Osteocyte (in vitro differentiated cells): ENCODE results near the gene MYL3. TPM values are rescaled to one million over a fixed set of nuclear protein-coding genes. Genes with fewer than 3 reads are reported as not detected.

Experiments
- DNase-seq: peaks from one replicate; pipeline ENCODE4 v3.0.0; 2021; ENCODE audit warnings: mixed read lengths; ENCODE audit not compliant: unreplicated experiment; ENCODE audit errors: extremely low spot score
- H3K27ac Mint-ChIP-seq: one replicate; pipeline ENCODE4 v1.8.0; 2021; ENCODE audit warnings: mild to moderate bottlenecking, mixed read lengths; ENCODE audit not compliant: unreplicated experiment
- H3K27me3 Mint-ChIP-seq: one replicate; pipeline ENCODE4 v1.8.0; 2021; ENCODE audit warnings: mixed read lengths; ENCODE audit not compliant: unreplicated experiment
- H3K36me3 Mint-ChIP-seq: one replicate; pipeline ENCODE4 v1.8.0; 2021; ENCODE audit warnings: mixed read lengths; ENCODE audit not compliant: unreplicated experiment
- H3K4me1 Mint-ChIP-seq: one replicate; pipeline ENCODE4 v1.8.0; 2021; ENCODE audit warnings: mixed read lengths; ENCODE audit not compliant: unreplicated experiment
- H3K4me3 Mint-ChIP-seq: one replicate; pipeline ENCODE4 v1.8.0; 2021; ENCODE audit warnings: mild to moderate bottlenecking, moderate library complexity, mixed read lengths; ENCODE audit not compliant: unreplicated experiment
- H3K9me3 Mint-ChIP-seq: one replicate; pipeline ENCODE4 v1.8.0; 2021; ENCODE audit warnings: mixed read lengths; ENCODE audit not compliant: unreplicated experiment
- total RNA-seq: library from RNA; stranded (reverse); gene quantifications from 2 replicates; pipeline ENCODE4 v1.2.1, GENCODE V29; 2021
- TF ChIP-seq, protein P1 (sequence below): fragments of 200-600 bp; sonication (generic); IDR thresholded peaks from 2 replicates; pipeline ENCODE4 v1.5.0; 2021; ENCODE audit warnings: antibody characterized with exemption, mild to moderate bottlenecking, moderate library complexity

Gene MYL3
- total RNA-seq, 1 donor from 2014 or later: 1.6 TPM

DNA sequence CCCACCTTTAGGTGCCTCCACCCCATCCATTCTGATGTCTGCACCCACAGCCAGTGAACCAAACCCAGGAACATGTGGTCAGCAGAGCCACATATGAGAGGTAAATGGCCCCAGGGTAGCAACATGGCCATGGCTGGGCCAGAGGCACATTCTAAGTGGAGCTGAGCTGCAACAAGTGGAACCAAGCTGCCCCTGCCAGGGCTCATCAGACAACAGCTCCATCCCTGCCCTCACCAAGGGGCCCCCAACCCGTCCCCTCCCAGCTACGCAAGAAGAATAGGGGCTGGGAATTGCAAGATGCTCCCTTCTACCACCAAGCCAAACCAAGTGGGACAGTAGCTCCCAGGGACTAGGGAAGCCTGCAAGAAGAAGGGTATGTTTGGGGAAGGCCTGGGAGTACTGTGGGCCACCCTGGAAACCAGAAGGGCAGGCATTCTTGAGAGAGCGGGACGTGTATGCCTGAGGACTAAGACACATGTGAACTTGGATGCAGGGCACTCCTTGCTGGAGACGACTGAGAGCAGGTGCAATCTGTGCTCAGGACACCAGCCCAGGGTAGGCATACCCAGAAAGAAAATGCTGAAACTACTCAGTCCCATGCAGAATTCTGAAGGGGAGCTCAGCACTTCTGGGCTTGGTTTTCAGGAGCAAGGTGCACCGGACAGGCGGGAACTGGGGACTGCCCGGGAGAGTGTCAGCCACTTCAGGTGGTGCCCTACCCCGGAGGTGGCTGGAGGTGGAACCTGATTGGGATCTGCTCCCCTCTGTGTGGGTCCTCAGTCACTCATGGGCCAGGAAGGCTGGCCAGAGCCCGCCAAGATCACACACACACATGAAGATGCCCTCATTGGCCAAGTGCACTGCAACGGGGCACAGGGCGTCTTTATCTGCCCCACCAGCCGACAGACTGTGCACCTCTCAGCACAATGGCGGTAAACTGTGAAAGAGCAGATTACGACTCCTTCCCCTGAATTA lies 9.5 kb downstream of the MYL3 start:
- H3K27me3 Mint-ChIP-seq: peaks cover 20% of the 10 kb centered on the region
- no peaks in the 10 kb centered on the region for H3K36me3 Mint-ChIP-seq
- H3K4me3 Mint-ChIP-seq: no peak overlapping the region
- TF ChIP-seq, protein P1, sequence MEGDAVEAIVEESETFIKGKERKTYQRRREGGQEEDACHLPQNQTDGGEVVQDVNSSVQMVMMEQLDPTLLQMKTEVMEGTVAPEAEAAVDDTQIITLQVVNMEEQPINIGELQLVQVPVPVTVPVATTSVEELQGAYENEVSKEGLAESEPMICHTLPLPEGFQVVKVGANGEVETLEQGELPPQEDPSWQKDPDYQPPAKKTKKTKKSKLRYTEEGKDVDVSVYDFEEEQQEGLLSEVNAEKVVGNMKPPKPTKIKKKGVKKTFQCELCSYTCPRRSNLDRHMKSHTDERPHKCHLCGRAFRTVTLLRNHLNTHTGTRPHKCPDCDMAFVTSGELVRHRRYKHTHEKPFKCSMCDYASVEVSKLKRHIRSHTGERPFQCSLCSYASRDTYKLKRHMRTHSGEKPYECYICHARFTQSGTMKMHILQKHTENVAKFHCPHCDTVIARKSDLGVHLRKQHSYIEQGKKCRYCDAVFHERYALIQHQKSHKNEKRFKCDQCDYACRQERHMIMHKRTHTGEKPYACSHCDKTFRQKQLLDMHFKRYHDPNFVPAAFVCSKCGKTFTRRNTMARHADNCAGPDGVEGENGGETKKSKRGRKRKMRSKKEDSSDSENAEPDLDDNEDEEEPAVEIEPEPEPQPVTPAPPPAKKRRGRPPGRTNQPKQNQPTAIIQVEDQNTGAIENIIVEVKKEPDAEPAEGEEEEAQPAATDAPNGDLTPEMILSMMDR: no peak
- no peaks in the 10 kb centered on the region for H3K9me3 Mint-ChIP-seq
- H3K27ac Mint-ChIP-seq: no peak overlapping the region
- no peak for DNase-seq
- peaks cover 13% of the 10 kb centered on the region for H3K4me1 Mint-ChIP-seq

DNA sequence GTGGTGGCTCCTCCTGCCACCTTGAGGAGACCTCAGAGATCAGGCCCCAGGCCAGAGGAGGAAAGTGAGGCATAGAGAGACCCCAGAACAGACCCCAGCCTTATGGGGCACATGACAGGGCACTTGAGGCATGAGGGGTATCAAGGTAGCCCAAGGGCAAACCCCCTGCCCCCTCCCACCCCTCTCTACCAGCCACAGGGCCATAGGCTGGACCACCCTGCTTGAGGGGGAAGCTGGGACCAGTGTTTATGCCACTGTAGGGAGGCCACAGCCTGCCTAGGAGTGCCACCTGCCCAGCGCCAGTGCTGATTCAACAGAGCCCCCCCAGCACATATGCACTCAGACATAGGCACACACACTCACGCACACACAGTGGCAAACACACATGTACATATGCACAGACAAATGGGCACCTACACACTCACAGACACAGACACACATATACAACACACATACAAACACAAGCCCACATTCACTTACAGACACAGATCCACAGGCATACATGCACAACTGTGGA lies 10.3 kb downstream of the MYL3 start:
- Mint-ChIP-seq H3K36me3 (no peaks in the 10 kb centered on the region), H3K27me3 (peaks cover 13% of the 10 kb centered on the region), H3K27ac (no peak overlapping the region), H3K4me1 (peaks cover 21% of the 10 kb centered on the region), H3K4me3 (no peak overlapping the region), H3K9me3 (no peaks in the 10 kb centered on the region)
- no peak for DNase-seq
- TF ChIP-seq, protein P1: no peak

DNA sequence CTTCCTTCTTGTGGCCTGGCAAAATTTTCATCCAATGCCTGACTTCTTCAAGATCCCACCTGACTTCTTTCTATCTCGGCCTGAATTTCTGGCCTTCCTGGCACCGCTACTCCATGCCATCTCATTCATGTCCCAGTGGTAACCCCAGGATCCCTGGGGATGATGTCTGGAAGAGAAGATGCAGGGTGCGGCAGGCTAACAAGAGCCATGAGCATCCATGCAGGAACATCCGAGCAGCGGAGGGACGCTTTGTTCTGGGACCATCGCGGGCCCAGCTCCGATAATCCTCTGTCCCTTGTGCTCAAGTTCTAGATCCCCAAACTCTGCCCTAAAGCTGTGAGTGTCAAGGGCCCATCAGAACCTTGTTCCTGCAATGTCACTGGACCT lies 10.9 kb downstream of the MYL3 start:
- Mint-ChIP-seq H3K4me3 (no peak overlapping the region), H3K27me3 (peaks cover 9% of the 10 kb centered on the region)
- TF ChIP-seq, protein P1: no peak

DNA sequence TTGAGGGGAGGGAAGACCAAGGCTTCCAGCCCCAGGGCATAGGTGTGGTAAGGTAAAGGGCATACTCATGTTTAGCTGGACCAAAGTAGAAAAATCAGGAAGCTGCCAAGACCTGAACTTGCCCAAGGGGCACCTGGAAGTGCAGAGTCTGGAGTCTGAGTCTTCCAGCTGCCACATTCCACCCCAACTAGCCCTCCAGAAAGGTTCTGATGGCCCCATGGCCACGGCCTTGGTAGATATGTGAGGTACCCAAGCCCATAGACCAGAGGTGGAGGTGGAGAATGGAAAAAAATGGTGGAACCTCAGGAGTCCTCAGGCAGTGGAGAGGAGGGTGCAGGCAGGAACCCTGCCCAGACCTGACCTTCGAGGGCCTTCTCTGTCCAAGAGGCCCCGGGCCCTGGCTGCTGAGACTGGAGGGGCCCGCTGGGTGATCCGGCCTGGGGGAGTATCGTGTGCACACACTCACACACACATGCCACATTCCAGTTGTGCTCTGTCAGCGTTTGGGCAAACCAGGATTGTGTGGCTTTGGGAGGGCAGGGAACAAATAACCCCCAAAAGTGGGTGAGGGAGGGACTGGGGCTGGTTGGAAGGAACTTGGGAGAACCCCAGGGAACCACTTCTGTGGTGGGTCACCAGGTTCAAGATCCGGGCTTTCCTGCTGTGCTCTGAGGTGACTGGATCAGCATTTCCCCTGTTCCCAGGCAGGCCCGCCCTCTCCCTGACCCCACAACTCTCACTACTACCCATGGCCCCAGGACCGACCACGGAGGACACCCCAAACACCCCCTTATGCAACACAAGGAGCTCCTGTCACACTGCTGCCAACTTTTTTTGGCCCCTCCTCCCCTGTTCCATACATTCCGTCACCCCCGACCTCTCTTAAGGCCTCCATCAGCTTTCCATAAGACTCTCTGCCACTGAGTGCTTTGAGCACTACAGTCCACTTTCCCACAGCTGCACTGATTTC lies 11.6 kb downstream of the MYL3 start:
- no peak for DNase-seq
- TF ChIP-seq, protein P1: no peak
- Mint-ChIP-seq H3K4me3 (no peak overlapping the region), H3K36me3 (no peaks in the 10 kb centered on the region), H3K4me1 (peaks cover 29% of the 10 kb centered on the region), H3K27ac (no peak overlapping the region), H3K27me3 (peaks cover 9% of the 10 kb centered on the region), H3K9me3 (no peaks in the 10 kb centered on the region)

More for the DNA sequence above, 10.9 kb downstream of the MYL3 start:
- Mint-ChIP-seq H3K36me3 (no peaks in the 10 kb centered on the region), H3K27ac (no peak overlapping the region), H3K9me3 (no peaks in the 10 kb centered on the region), H3K4me1 (peaks cover 27% of the 10 kb centered on the region)
- DNase-seq: no peak
